Endothelial cell of umbilical vein (primary cell): ENCODE results near the gene PALD1. TPM values are rescaled to one million over a fixed set of nuclear protein-coding genes. Genes with fewer than 3 reads are reported as not detected.

Experiments used
- BruUV-seq: library from RNA; stranded (reverse); fragments of 400-500 nt; replicated peaks from 2 replicates; lab custom pipeline; 2021; lab: Mats Ljungman, UMichigan
- CTCF ChIA-PET: fragments of 300-600, 350-600 bp; sonication (Branson Sonifier 250); formaldehyde crosslinking; loops from one replicate; lab custom pipeline; 2021; ENCODE audit warnings: antibody characterized with exemption, inconsistent platforms; lab: Charles Lee
- POLR2A ChIA-PET: fragments of 300-600, 350-600 bp; sonication (Branson Sonifier 250); formaldehyde crosslinking; loops from one replicate; lab custom pipeline; 2021; ENCODE audit warnings: antibody characterized with exemption, inconsistent platforms; lab: Charles Lee
- DNase-seq: peaks from one replicate; pipeline ENCODE4 v3.0.0-alpha.2; 2011; ENCODE audit warnings: low read depth, low spot score
- FAIRE-seq: peaks from 2 replicates; lab custom pipeline; 2011; peaks lifted over from hg19 to GRCh38; lab: Jason Lieb, UNC
- H2AFZ ChIP-seq: 2 replicates; pipeline ENCODE4 v1.6.0; 2012; ENCODE audit warnings: low read depth, low read length, control low read depth, inconsistent platforms
- H3K27ac ChIP-seq: 2 replicates; pipeline ENCODE4 v1.5.1; 2011; ENCODE audit warnings: low read depth, mild to moderate bottlenecking, control low read depth, low read length, moderate library complexity; ENCODE audit not compliant: insufficient read depth
- H3K27me3 ChIP-seq, 2 experiments: 2 replicates each; pipeline versions ENCODE4 v1.6.0 to v1.6.1; 2011; ENCODE audit warnings: low read length in 2 of 2, mixed read lengths in 1 of 2; ENCODE audit not compliant: control insufficient read depth in 2 of 2, insufficient read depth in 2 of 2
- H3K36me3 ChIP-seq, 2 experiments: 2 replicates in 1 of 2; 3 replicates in 1 of 2; pipeline ENCODE4 v1.5.1; 2011; ENCODE audit warnings: low read length in 2 of 2, mild to moderate bottlenecking in 1 of 2, moderate library complexity in 1 of 2; ENCODE audit not compliant: control insufficient read depth in 2 of 2, insufficient read depth in 2 of 2; ENCODE audit errors: extremely low read depth in 1 of 2
- H3K4me1 ChIP-seq: 3 replicates; pipeline ENCODE4 v1.5.1; 2011; ENCODE audit warnings: mild to moderate bottlenecking, low read length; ENCODE audit not compliant: control insufficient read depth, insufficient read depth; ENCODE audit errors: extremely low read depth
- H3K4me2 ChIP-seq: 2 replicates; pipeline ENCODE4 v1.6.1; 2011; ENCODE audit warnings: low read length, control low read depth, mixed read lengths; ENCODE audit not compliant: insufficient read depth
- H3K4me3 ChIP-seq, 3 experiments: fragments of 200-600 bp in 1 of 3; sonication (generic), shearing (Covaris generic) in 1 of 3; replicated peaks in 1 of 3; 2 replicates each; pipeline ENCODE4 v1.5.1; 2011 to 2016; ENCODE audit warnings: control low read depth in 3 of 3, low read length in 3 of 3, mild to moderate bottlenecking in 2 of 3, inconsistent platforms in 1 of 3, low read depth in 1 of 3, moderate library complexity in 1 of 3; ENCODE audit not compliant: insufficient read depth in 1 of 3
- H3K79me2 ChIP-seq: 2 replicates; pipeline ENCODE4 v1.6.0; 2012; ENCODE audit warnings: low read length, inconsistent platforms; ENCODE audit not compliant: control insufficient read depth, insufficient read depth
- H3K9ac ChIP-seq: replicated peaks from 2 replicates; pipeline ENCODE3; 2011; ENCODE audit warnings: low read length, control low read depth; ENCODE audit not compliant: insufficient read depth; ENCODE audit errors: extremely low read depth
- H3K9me1 ChIP-seq: replicated peaks from 3 replicates; pipeline ENCODE4 v1.6.0; 2011; ENCODE audit warnings: mild to moderate bottlenecking, low read length; ENCODE audit not compliant: control insufficient read depth, insufficient read depth; ENCODE audit errors: extremely low read depth
- H3K9me3 ChIP-seq: replicated peaks from 2 replicates; pipeline ENCODE4 v1.5.1; 2012; ENCODE audit warnings: low read length, inconsistent platforms; ENCODE audit not compliant: control insufficient read depth, insufficient read depth
- H4K20me1 ChIP-seq: replicated peaks from 2 replicates; pipeline ENCODE3; 2011; ENCODE audit warnings: mild to moderate bottlenecking, low read length; ENCODE audit not compliant: control insufficient read depth, insufficient read depth; ENCODE audit errors: extremely low read depth
- CTCF ChIP-seq, 2 donors: IDR thresholded peaks; 1 replicate in 1 of 2; 2 replicates in 1 of 2; pipeline ENCODE4 v1.5.1; 2011; ENCODE audit warnings: low read length in 2 of 2, mild to moderate bottlenecking in 2 of 2, moderate library complexity in 2 of 2, control low read depth in 1 of 2, inconsistent platforms in 1 of 2, low read depth in 1 of 2; ENCODE audit not compliant: insufficient read depth in 1 of 2; ENCODE audit errors: extremely low read depth in 1 of 2
- EZH2 ChIP-seq: IDR thresholded peaks from 2 replicates; pipeline ENCODE4 v1.6.1; 2012; ENCODE audit warnings: borderline replicate concordance, low read depth, mild to moderate bottlenecking, moderate library complexity, low read length, inconsistent platforms; ENCODE audit not compliant: severe bottlenecking
- FOS ChIP-seq: IDR thresholded peaks from 2 replicates; pipeline ENCODE4 v1.6.1; 2011; ENCODE audit warnings: mild to moderate bottlenecking, low read length, moderate library complexity, borderline replicate concordance; ENCODE audit not compliant: insufficient read depth
- GATA2 ChIP-seq: IDR thresholded peaks from 2 replicates; pipeline ENCODE4 v1.7.0; 2011; ENCODE audit warnings: low read depth, mild to moderate bottlenecking, moderate library complexity, mixed read lengths, low read length; ENCODE audit not compliant: insufficient read length, insufficient read depth
- JUN ChIP-seq: IDR thresholded peaks from 2 replicates; pipeline ENCODE4 v1.6.1; 2011; ENCODE audit warnings: borderline replicate concordance, low read depth; ENCODE audit not compliant: insufficient read length, insufficient read depth
- MAX ChIP-seq: IDR thresholded peaks from 2 replicates; pipeline ENCODE4 v1.6.1; 2011; ENCODE audit not compliant: insufficient read depth, insufficient read length
- MYC ChIP-seq: IDR thresholded peaks from one replicate; pipeline ENCODE4 v1.6.1; 2011; ENCODE audit warnings: mild to moderate bottlenecking, low read depth, low read length
- POLR2A ChIP-seq: IDR thresholded peaks from 2 replicates; pipeline ENCODE4 v1.6.1; 2012; ENCODE audit warnings: low read depth, mild to moderate bottlenecking, control low read depth, low read length
- POLR2AphosphoS5 ChIP-seq: IDR thresholded peaks from 2 replicates; pipeline ENCODE4 v1.6.1; 2012; ENCODE audit warnings: low read depth, mild to moderate bottlenecking, control low read depth, low read length, moderate library complexity; ENCODE audit not compliant: insufficient read depth
- dilution Hi-C: fragments of 300-500 bp; cut with MboI; formaldehyde crosslinking; loops from one replicate; pipeline ENCODE4 v1.15.0; 2019; ENCODE audit warnings: low sequenced_read_pairs; ENCODE audit not compliant: extremely low pct_ligation_motif_present
- intact Hi-C: fragments of 100-400 bp; cut with micrococcal nuclease; formaldehyde crosslinking; loops from one replicate; pipeline ENCODE4 v1.10.0; 2022
- polyA plus RNA-seq, 4 experiments: library from polyadenylated mRNA; depleted of rRNA in 3 of 4; stranded (reverse) in 3 of 4; unstranded in 1 of 4; fragments of >200 nt; gene quantifications; 2 replicates each; pipeline versions ENCODE4 v1.2.1 to v1.2.3, GENCODE V29; 2011 to 2012; ENCODE audit warnings: missing spikeins in 1 of 4
- total RNA-seq: library from RNA; stranded (reverse); gene quantifications from 2 replicates; pipeline ENCODE4 v1.2.3, GENCODE V29; 2021

PALD1 gene
- total and polyA plus RNA-seq, 2 donors (not counting 3 experiments of a cell fraction or from before 2014, with no cell fraction given), result 16.6 to 73.3 TPM

GRCh38 chr10:70494536-70494935, 16.0 kb downstream of the PALD1 start:
- ChIA-PET POLR2A (no interaction called here), CTCF (interaction anchor here (0.5 to 1.3 kb wide), 4 partner anchors 9 to 273 kb away, joined by 3 to 4 read pairs (median 3); no protein-coding TSS in a partner anchor)
- Histone ChIP-seq H3K9ac (no peak overlapping the region), H3K9me3 (no peaks in the 10 kb centered on the region), H3K4me1 (peaks cover 26% of the 10 kb centered on the region), H3K4me3 (no peak overlapping the region), H3K36me3 (no peaks in the 10 kb centered on the region), H3K27me3 (no peaks in the 10 kb centered on the region), H4K20me1 (no peaks in the 10 kb centered on the region), H2AFZ (no peak overlapping the region), H3K9me1 (no peaks in the 10 kb centered on the region), H3K27ac (no peak overlapping the region), H3K79me2 (peaks cover 1% of the 10 kb centered on the region), H3K4me2 (no peak overlapping the region)
- no peak for TF ChIP-seq FOS
- TF ChIP-seq MYC, result no peak
- no peak for TF ChIP-seq GATA2
- TF ChIP-seq CTCF (IDR thresholded peaks at IDR 0.05; ENCODE audit: extremely low read depth in 1 of 2, insufficient read depth in 1 of 2, low read depth in 1 of 2, low read length in 2 of 2), result no peak
- no peak for TF ChIP-seq EZH2
- TF ChIP-seq JUN, result no peak
- TF ChIP-seq MAX, result no peak
- no peak for TF ChIP-seq POLR2A
- no peak for TF ChIP-seq POLR2AphosphoS5
- dilution Hi-C loops (no loop called here), intact Hi-C loops (no loop called here)
- DNase-seq, result no peak
- no peak for FAIRE-seq
- BruUV-seq, result no TSS peak
